Activated naive CD4-positive, alpha-beta T cell treated with anti-CD3 and anti-CD28 coated beads, Interleukin-2, amount 50 U/mL, for 16 hours (primary cell): ENCODE results near the gene CRACR2B.
A peak's percentile ranks its signal among the peaks of the same experiment; 100 is the strongest.

Experiments used
- DNase-seq: peaks from one replicate; pipeline ENCODE4 v3.0.0-alpha.2; 2020

CRACR2B gene

GRCh38 chr11:870127-870413 lies 42.4 kb downstream of the CRACR2B start:
- no peak for DNase-seq

GRCh38 chr11:870418-870817 lies 42.7 kb downstream of the CRACR2B start:
- DNase-seq, result no peak

- no peak for DNase-seq
These were observed 43.8 kb downstream of the CRACR2B start for GRCh38 chr11:871472-871871.

- DNase-seq, result no peak
These were observed 45.1 kb downstream of the CRACR2B start for GRCh38 chr11:872799-873198.

- no peak for DNase-seq
These were observed 46.0 kb downstream of the CRACR2B start for GRCh38 chr11:873706-874105.

GRCh38 chr11:875203-875602 lies 47.5 kb downstream of the CRACR2B start:
- no peak for DNase-seq

- no peak for DNase-seq
These were observed 48.1 kb downstream of the CRACR2B start for GRCh38 chr11:875769-876301.

GRCh38 chr11:876545-876944 lies 48.8 kb downstream of the CRACR2B start:
- no peak for DNase-seq

GRCh38 chr11:877565-877964 lies 49.8 kb downstream of the CRACR2B start:
- DNase-seq, result peak; percentile 34

GRCh38 chr11:880447-880846 lies 52.7 kb downstream of the CRACR2B start:
- no peak for DNase-seq
